ENCODE data around the gene SARDH. TPM values are rescaled to one million over a fixed set of nuclear protein-coding genes. Genes with fewer than 3 reads are reported as not detected.

The SARDH gene
- total RNA-seq, 2 experiments from 2014 or later, result 17.7 to 18.5 TPM

GRCh38 chr9:133760713-133761290 is 22.6 kb upstream of the SARDH start:
- Histone ChIP-seq H3K4me3 (ENCODE audit: low read length) (no peak overlapping the region), H3K27ac (ENCODE audit: low read depth in 1 of 2, low read length in 2 of 2) (no peak overlapping the region), H3K36me3 (ENCODE audit: insufficient read depth, low read length) (no peaks in the 10 kb centered on the region), H3K9me3 (ENCODE audit: control insufficient read depth in 1 of 2, insufficient read depth in 1 of 2, low read length in 2 of 2) (no peaks in the 10 kb centered on the region), H3K4me1 (ENCODE audit: insufficient read depth, low read length) (no peaks in the 10 kb centered on the region), H3K27me3 (ENCODE audit: control insufficient read depth in 1 of 2, insufficient read depth in 2 of 2, low read length in 2 of 2) (no peaks in the 10 kb centered on the region)
- POLR2A ChIA-PET, result no interaction called here
- TF ChIP-seq CTCF (IDR thresholded peaks at IDR 0.05), result no peak
- Mint-ChIP-seq H3K27me3 (no peaks in the 10 kb centered on the region), H3K36me3 (ENCODE audit: low read depth) (peaks cover 6% of the 10 kb centered on the region), H3K4me3 (no peak overlapping the region), H3K27ac (no peak overlapping the region), H3K4me1 (ENCODE audit: low read depth) (no peaks in the 10 kb centered on the region), H3K9me3 (no peaks in the 10 kb centered on the region)
- intact Hi-C loops (cut with DNase I, micrococcal nuclease), result no loop called here
- CTCF ChIA-PET, result no interaction called here
- DNase-seq, result no peak
- ATAC-seq (ENCODE audit: poor library complexity), result no peak

GRCh38 chr9:133759946-133760345 is 21.8 kb upstream of the SARDH start:
- Mint-ChIP-seq H3K36me3 (ENCODE audit: low read depth) (peaks cover 6% of the 10 kb centered on the region), H3K9me3 (no peaks in the 10 kb centered on the region), H3K27ac (no peak overlapping the region), H3K4me3 (no peak overlapping the region), H3K27me3 (peaks cover 4% of the 10 kb centered on the region), H3K4me1 (ENCODE audit: low read depth) (no peaks in the 10 kb centered on the region)
- ChIA-PET CTCF (no interaction called here), POLR2A (no interaction called here)
- intact Hi-C loops (cut with DNase I, micrococcal nuclease), result no loop called here
- no peak overlapping the region for H3K27ac ChIP-seq (ENCODE audit: low read depth in 1 of 2, low read length in 2 of 2)
- no peaks in the 10 kb centered on the region for H3K36me3 ChIP-seq (ENCODE audit: insufficient read depth, low read length)
- no peak for TF ChIP-seq CTCF (IDR thresholded peaks at IDR 0.05)
- ATAC-seq (ENCODE audit: poor library complexity), result no peak
- DNase-seq, result no peak
- H3K4me1 ChIP-seq (ENCODE audit: insufficient read depth, low read length), result no peaks in the 10 kb centered on the region
- H3K27me3 ChIP-seq (ENCODE audit: control insufficient read depth in 1 of 2, insufficient read depth in 2 of 2, low read length in 2 of 2), result no peaks in the 10 kb centered on the region
- H3K4me3 ChIP-seq (ENCODE audit: low read length), result no peak overlapping the region
- H3K9me3 ChIP-seq (ENCODE audit: control insufficient read depth in 1 of 2, insufficient read depth in 1 of 2, low read length in 2 of 2), result no peaks in the 10 kb centered on the region

DNA sequence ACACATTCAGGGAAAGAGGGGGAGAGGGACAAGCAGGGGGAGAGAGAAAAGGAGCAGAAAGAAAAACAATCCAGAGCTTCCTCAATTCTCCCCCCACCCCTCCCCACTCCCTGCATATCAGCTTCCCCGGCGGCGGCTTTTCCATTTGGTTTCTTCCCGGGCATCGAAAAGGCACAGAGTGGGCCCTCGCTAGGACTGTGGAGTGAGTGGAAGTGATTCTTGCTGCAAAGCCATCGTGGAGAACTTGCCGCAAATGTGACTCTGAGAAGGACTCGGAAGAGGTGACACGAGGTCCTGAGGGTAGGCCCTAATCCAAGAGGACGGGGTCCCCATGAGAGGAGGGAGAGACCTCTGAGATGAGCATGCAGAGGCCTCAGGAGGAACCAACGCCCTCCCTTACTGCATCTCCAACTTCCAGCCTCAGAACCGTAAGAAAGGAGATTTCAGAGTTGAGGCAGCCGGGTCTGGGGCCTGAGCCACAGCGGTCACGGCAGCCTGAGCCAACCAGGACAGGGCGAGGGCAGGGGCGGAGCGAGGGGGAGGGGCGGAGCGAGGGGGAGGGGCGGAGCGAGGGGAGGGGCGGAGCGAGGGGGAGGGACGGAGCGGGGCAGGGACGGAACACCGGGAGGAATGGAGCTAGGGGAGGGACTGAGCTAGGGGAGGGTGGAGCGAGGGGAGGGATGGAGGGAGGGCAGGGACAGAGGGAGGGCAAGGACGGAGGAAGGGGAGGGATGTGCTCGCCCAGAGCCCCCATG is 21.2 kb upstream of the SARDH start:
- TF ChIP-seq CTCF (IDR thresholded peaks at IDR 0.05), result no peak
- Histone ChIP-seq H3K4me3 (ENCODE audit: low read length) (no peak overlapping the region), H3K4me1 (ENCODE audit: insufficient read depth, low read length) (no peaks in the 10 kb centered on the region), H3K9me3 (ENCODE audit: control insufficient read depth in 1 of 2, insufficient read depth in 1 of 2, low read length in 2 of 2) (no peaks in the 10 kb centered on the region), H3K27me3 (ENCODE audit: control insufficient read depth in 1 of 2, insufficient read depth in 2 of 2, low read length in 2 of 2) (no peaks in the 10 kb centered on the region), H3K36me3 (ENCODE audit: insufficient read depth, low read length) (no peaks in the 10 kb centered on the region), H3K27ac (ENCODE audit: low read depth in 1 of 2, low read length in 2 of 2) (no peak overlapping the region)
- intact Hi-C loops (cut with DNase I, micrococcal nuclease), result no loop called here
- peaks cover 11% of the 10 kb centered on the region for H3K27me3 Mint-ChIP-seq
- H3K27ac Mint-ChIP-seq, result no peak overlapping the region
- no peak overlapping the region for H3K4me3 Mint-ChIP-seq
- H3K36me3 Mint-ChIP-seq (ENCODE audit: low read depth), result peaks cover 2% of the 10 kb centered on the region
- H3K9me3 Mint-ChIP-seq, result no peaks in the 10 kb centered on the region
- POLR2A ChIA-PET, result no interaction called here
- DNase-seq (no peak), ATAC-seq (ENCODE audit: poor library complexity) (no peak)
- CTCF ChIA-PET, result no interaction called here
- no peaks in the 10 kb centered on the region for H3K4me1 Mint-ChIP-seq (ENCODE audit: low read depth)

All from CD4-positive, alpha-beta T cell (primary cell).